HG02885 (cell line): ENCODE measurements around the gene EIF2S1.

Experiments
- ATAC-seq: cut with Tn5 transposase; IDR thresholded peaks from one replicate; pipeline ENCODE4 v1.9.1; 2021; ENCODE audit warnings: mild to moderate bottlenecking; ENCODE audit not compliant: unreplicated experiment, poor library complexity

EIF2S1 gene

DNA sequence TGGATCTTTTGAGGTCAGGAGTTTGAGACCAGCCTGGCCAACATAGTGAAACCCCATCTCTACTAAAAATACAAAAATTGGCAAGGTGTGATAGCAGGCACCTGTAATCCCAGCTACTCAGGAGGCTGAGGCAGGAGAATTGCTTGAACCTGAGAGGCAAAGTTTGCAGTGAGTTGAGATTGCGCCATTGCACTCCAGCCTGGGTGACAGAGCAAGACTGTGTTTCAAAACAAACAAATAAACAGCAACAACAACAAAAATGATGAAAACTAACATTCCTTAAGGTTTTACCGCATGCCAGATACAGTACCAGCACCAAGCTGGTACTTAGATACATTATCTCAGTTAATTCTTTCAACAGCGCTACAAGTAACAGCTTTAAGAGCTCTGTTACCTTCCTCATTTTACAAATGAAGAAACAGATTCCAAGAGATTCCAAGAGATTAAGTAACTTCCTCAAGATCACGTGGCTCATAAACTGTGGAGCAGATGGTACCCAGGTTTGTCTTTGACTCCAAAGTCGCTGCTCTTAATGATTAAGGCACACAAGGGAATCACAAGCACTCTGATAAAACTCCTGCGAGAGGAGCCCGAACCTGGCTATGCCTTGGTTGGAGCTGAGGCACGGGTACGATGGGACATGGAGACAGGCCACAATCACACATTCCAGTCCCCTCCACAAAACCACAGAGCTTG lies 69.5 kb downstream of the EIF2S1 start:
- no peak for ATAC-seq

DNA sequence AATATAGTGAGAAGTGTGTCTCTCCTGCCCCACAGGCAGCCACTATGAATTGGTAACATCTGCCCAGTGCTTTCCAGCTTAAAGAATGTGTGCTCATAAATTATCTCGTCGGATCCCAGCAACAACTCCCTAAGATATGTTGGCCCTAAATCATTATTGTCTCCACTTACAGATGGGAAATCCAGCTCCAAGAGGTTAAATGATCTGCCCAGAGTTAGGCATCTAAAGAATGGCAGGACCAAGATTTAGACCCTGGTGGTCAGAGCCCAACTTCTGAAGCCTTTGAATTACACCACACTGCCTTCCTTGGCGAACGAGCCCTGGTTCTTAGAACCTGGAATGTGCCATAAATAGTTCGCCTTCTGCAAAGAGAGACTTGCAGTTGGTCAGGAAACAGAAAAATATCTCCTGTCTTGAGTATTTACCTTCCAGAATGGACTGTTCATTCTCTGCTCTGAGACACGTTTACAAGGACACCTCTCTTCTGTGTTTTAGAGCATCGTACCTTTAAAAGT lies 72.0 kb downstream of the EIF2S1 start:
- no peak for ATAC-seq

DNA sequence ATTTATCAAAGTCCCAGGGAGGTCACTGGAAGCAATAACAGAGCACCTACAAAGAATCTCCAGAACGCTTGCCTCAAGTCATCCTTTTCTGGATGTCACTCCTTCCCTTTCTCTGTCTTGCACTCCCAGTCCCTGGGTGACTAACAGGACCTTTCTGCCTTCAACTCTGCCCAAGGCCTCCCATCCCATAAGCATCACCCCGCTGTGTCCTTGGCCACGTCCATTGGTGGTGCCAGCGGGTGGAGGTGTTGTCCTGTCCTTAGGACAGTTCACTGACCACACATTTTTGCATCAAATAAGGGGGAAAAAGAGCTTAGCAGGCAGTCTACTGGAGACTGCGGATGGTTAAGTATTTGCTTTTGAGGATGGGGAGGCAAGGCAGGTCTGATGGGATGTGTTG lies 75.5 kb downstream of the EIF2S1 start:
- no peak for ATAC-seq
